Fibroblast of peridontal ligament (primary cell): ENCODE results near the gene IGIP.
"Not testable (repeated sequence)": the region's sequence is repeated elsewhere in the genome, so short reads cannot be mapped to it uniquely, and the experiment has no call there.

Experiments
- DNase-seq: peaks from one replicate; pipeline ENCODE4 v3.0.0-alpha.2; 2010; ENCODE audit errors: extremely low read depth

IGIP gene

GRCh38 chr5:140141241-140141640, 15.5 kb downstream of the IGIP start:
- peak; percentile 84 for DNase-seq

- DNase-seq = no peak
Measured at GRCh38 chr5:140142246-140142645, 16.5 kb downstream of the IGIP start.

GRCh38 chr5:140142856-140143255, 17.1 kb downstream of the IGIP start:
- no peak for DNase-seq

GRCh38 chr5:140143521-140144258, 18.0 kb downstream of the IGIP start:
- no peak for DNase-seq

DNA sequence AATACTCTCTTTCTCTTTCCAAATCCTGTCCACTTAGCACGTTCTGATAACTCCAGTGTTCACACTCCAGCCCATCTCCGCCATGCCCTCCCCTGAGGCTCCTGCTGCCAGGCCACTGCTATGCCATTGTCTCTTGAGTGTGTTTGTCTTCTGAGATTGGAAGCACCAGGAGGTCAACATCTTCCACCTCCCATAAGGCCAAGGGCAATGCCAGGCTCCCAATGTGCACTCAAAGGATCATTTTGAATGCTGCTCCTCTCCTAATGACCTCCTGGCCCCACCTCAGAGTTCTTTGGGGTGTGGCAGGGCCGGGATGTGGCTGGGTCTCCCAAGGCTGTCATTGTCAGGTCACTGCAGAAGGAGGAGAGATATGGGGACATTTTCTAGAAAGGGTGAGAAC, 19.5 kb downstream of the IGIP start:
- DNase-seq = no peak

DNA sequence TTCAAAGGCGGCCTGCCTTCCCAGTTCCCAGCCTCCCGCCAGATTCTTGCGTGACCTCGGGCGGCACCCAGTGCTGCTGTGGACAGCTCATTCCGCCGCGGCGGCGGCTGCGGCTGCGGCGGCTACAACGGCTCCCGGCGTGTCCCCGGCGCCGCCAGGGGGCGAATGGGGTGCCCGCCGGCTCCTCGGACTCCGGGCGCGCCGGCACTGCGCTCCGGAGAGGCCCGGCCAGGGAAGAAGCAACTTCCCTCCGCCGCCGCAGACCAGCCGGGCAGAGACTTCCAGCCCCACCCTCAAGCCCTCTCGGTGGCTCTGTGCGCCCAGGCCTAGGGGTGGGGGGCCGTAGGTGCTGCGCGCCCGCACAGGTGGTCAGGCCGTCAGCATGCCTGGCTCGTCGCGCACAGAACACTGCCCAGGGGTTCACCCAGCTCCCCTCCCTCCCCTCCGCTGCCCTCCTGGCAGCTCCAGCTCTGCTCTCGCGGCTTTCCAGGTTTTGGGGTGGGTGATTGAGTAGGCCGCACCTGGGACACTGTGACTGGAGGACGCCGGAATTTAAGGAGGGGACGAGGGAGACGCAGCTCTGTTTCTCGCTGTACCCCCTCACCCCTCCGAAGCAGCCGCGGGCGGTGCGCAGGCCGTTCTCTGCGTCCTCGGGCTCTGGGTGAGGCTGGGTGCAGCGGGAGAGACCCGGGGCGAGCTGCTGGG, 20.2 kb downstream of the IGIP start:
- DNase-seq = peak; percentile 60

DNA sequence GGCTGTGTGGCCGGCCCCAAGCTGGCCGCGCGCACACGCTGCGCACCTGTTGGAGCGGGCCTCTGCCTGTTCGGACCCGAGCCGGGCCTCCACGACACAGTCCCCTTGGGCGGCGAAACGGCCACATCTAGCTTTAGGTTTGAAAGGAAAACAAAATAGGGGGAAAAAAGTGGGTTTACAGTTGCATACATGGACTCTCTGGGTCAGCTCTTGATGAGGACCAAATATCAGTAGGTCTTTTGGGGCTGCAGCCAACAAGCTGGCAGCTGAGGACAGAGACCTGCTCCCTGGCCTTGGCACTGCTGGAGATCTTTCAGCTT, 20.7 kb downstream of the IGIP start:
- DNase-seq = no peak

GRCh38 chr5:140147460-140147859, 21.7 kb downstream of the IGIP start:
- no peak for DNase-seq

- DNase-seq = no peak
Measured at GRCh38 chr5:140148508-140148907, 22.8 kb downstream of the IGIP start.

GRCh38 chr5:140150201-140150600, 24.5 kb downstream of the IGIP start:
- DNase-seq = no peak

GRCh38 chr5:140151144-140152021, 25.6 kb downstream of the IGIP start:
- DNase-seq = no peak

- DNase-seq = no peak
Measured at GRCh38 chr5:140152022-140152999, 26.6 kb downstream of the IGIP start.

DNA sequence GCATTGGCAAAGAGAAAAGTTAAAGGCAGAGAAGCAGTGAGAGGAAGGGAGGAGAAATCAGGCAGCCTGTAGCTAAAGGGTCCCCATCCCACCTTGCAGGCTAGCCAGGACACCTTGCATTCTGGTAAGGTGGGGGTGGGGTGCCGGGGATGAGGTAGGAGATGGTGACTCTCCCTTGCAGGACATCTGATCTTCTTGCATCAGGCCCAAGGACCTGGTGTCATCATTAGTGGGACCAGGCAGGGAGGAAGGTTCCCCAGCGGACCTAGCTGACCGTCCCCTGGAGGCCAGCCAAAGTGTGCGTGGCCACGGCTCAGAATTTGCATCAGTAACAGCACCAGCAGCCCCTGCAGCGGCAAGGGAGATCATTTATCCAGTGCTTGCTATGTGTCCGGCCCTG, 27.5 kb downstream of the IGIP start:
- DNase-seq = no peak

- no peak for DNase-seq
Measured at GRCh38 chr5:140153905-140154304, 28.2 kb downstream of the IGIP start.

- not testable (repeated sequence) for DNase-seq
Measured at GRCh38 chr5:140154710-140155381, 29.1 kb downstream of the IGIP start.

GRCh38 chr5:140157032-140157781, 31.5 kb downstream of the IGIP start:
- DNase-seq = peak; percentile 84

DNA sequence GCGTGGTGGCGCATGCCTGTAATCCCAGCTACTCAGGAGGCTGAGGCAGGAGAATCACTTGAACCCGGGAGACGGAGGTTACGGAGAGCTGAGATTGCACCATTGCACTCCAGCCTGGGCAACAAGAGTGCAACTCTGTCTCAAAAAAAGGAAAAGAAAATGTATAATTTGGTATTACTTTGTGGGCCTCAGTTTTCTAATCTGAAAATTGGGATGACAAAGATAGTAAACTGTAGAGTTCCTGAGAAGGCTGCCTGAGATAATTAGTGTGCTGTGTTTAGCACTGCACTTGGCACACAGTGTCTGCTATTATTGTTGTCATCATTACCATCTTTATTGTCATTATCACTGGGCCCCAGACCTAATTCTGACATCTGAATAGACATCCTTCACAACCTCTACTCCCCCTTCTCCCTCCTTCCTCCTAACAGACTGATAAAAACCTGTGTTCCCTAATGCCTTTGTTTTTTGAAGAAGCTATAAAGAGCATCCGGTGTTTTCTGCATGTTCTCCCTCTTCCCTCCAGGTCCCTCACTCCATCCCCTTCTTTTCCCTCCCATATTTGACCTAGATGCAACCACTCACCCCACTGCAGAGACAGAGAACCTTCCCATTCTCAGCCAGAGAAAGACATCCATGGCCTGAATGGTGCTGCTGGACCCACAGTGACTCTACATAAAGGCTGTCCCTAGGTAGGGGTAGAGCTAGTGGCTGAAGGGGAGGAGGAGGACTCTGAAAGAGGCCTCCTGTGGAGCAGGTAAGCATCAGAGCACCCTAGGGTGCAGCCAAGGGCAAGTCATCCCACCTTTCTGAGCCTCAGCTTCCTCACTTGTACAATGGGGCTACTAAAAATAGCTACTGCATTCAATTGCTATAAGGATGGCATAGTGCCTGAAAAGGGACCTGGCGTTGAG, 33.5 kb downstream of the IGIP start:
- no peak for DNase-seq

- no peak for DNase-seq
Measured at GRCh38 chr5:140162275-140162674, 36.5 kb downstream of the IGIP start.

DNA sequence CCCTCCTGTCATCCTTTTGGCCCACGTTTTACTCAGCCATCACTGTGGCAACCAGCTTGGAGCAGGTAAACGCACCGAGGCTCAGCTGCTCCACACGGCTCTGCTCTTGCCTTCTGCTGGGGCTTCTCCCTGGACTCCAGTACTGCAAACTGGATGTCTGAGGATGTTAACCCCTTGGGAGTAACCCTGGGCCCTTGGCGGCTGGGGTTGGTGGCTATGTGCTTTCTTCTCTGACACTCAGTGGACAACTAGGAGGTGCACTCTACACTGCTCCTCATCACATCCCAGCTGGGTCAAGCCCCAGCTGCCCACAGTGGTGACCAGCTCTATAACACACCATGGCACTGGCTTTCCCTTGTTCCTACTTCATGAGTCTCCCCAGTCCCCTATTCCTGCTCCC, 37.0 kb downstream of the IGIP start:
- no peak for DNase-seq
